ENCODE measurements around the gene WIPI1. TPM values are rescaled to one million over a fixed set of nuclear protein-coding genes. Genes with fewer than 3 reads are reported as not detected.

The WIPI1 gene
- total and polyA plus RNA-seq, 2 of the 13 experiments (the other 11 are each of a cell fraction or from before 2014, with no cell fraction given): 29.4 to 141 TPM

- TF ChIP-seq ZC3H4 (CRISPR knock-in tag; IDR thresholded peaks at IDR 0.05; ENCODE audit: borderline replicate concordance) (no peak), ARNT2 (CRISPR knock-in tag; IDR thresholded peaks at IDR 0.05; ENCODE audit: low read depth) (no peak), RAD51 (IDR thresholded peaks at IDR 0.05; ENCODE audit: borderline replicate concordance) (no peak), ZNF331 (CRISPR knock-in tag; IDR thresholded peaks at IDR 0.05) (peak; percentile 64; the same call in 1 of the 2 replicates), ZNF138 (CRISPR knock-in tag; IDR thresholded peaks at IDR 0.05; ENCODE audit: low read depth) (no peak), AKAP8 (CRISPR knock-in tag; IDR thresholded peaks at IDR 0.05) (peak; percentile 52; the same call in 1 of the 2 replicates), ARNTL (CRISPR knock-in tag; IDR thresholded peaks at IDR 0.05) (peak; percentile 73), TAF1 (CRISPR knock-in tag; IDR thresholded peaks at IDR 0.05) (no peak; the same call in 1 of the 2 replicates), ZNF18 (CRISPR knock-in tag; IDR thresholded peaks at IDR 0.05; ENCODE audit: insufficient replicate concordance) (peak; percentile 56), SRY (CRISPR knock-in tag; IDR thresholded peaks at IDR 0.05) (no peak), ZBTB7A (CRISPR knock-in tag; IDR thresholded peaks at IDR 0.05) (no peak), ZSCAN20 (CRISPR knock-in tag; IDR thresholded peaks at IDR 0.05; ENCODE audit: borderline replicate concordance) (no peak), ZNF362 (CRISPR knock-in tag; IDR thresholded peaks at IDR 0.05; ENCODE audit: borderline replicate concordance) (no peak), ZNF780A (CRISPR knock-in tag; IDR thresholded peaks at IDR 0.05) (no peak), ZNF713 (CRISPR knock-in tag; IDR thresholded peaks at IDR 0.05) (no peak), AGO2 (optimal IDR thresholded peaks at IDR 0.05; ENCODE audit: low read depth, low read length) (no peak), HNF1A (IDR thresholded peaks at IDR 0.05; ENCODE audit: low read depth) (no peak), HNF1A (CRISPR knock-in tag; IDR thresholded peaks at IDR 0.05; ENCODE audit: borderline replicate concordance) (peak; percentile 20; the same call in 1 of the 2 replicates), ZNF670 (CRISPR knock-in tag; IDR thresholded peaks at IDR 0.05; ENCODE audit: borderline replicate concordance) (no peak), MEIS2 (CRISPR knock-in tag; IDR thresholded peaks at IDR 0.05) (0 out of 2 replicates have a peak, but pooled peaks have one; percentile 22), ZNF292 (CRISPR knock-in tag; IDR thresholded peaks at IDR 0.05; ENCODE audit: borderline replicate concordance, low read depth) (no peak), ASH2L (IDR thresholded peaks at IDR 0.05; ENCODE audit: insufficient read length, low read depth, low read length) (peak; percentile 71)
Measured at GRCh38 chr17:68391561-68392268, 65.6 kb downstream of the WIPI1 start (continued).

All from HepG2 (cell line).